GM19023 (cell line): ENCODE results near the gene AKR1C1.
"Not testable (repeated sequence)": the region's sequence is repeated elsewhere in the genome, so short reads cannot be mapped to it uniquely, and the experiment has no call there.

Experiments used
- ATAC-seq: cut with Tn5 transposase; IDR thresholded peaks from one replicate; pipeline ENCODE4 v1.9.1; 2021; ENCODE audit warnings: mild to moderate bottlenecking, moderate library complexity; ENCODE audit not compliant: unreplicated experiment

Gene AKR1C1

GRCh38 chr10:4962876-4963814 lies at the start of gene AKR1C1:
Gene AKR1C1 (plus strand): TSS chr10:4963415. CDS start chr10:4963445, 30 bp downstream.
- ATAC-seq, result not testable (repeated sequence)

- ATAC-seq, result no peak
Measured at GRCh38 chr10:4914213-4914850, 48.9 kb upstream of the AKR1C1 start.

GRCh38 chr10:4916086-4916716 lies 47.0 kb upstream of the AKR1C1 start:
- ATAC-seq, result no peak

- ATAC-seq, result no peak
Measured at GRCh38 chr10:4918236-4918635, 45.0 kb upstream of the AKR1C1 start.

- ATAC-seq, result not testable (repeated sequence)
Measured at GRCh38 chr10:4924482-4924881, 38.7 kb upstream of the AKR1C1 start.

GRCh38 chr10:4926400-4926799 lies 36.8 kb upstream of the AKR1C1 start:
- ATAC-seq, result no peak

- no peak for ATAC-seq
Measured at GRCh38 chr10:4931587-4931986, 31.6 kb upstream of the AKR1C1 start.

- ATAC-seq, result no peak
Measured at GRCh38 chr10:4934391-4934987, 28.7 kb upstream of the AKR1C1 start.

GRCh38 chr10:4937346-4937745 lies 25.9 kb upstream of the AKR1C1 start:
- no peak for ATAC-seq

GRCh38 chr10:4939224-4940072 lies 23.8 kb upstream of the AKR1C1 start:
- ATAC-seq, result no peak

- not testable (repeated sequence) for ATAC-seq
Measured at GRCh38 chr10:4940073-4940428, 23.2 kb upstream of the AKR1C1 start.

GRCh38 chr10:4940909-4941308 lies 22.3 kb upstream of the AKR1C1 start:
- not testable (repeated sequence) for ATAC-seq

- no peak for ATAC-seq
Measured at GRCh38 chr10:4941540-4942330, 21.5 kb upstream of the AKR1C1 start.

GRCh38 chr10:4942931-4943330 lies 20.3 kb upstream of the AKR1C1 start:
- not testable (repeated sequence) for ATAC-seq

GRCh38 chr10:4943416-4943815 lies 19.8 kb upstream of the AKR1C1 start:
- not testable (repeated sequence) for ATAC-seq

- no peak for ATAC-seq
Measured at GRCh38 chr10:4943821-4944220, 19.4 kb upstream of the AKR1C1 start.

GRCh38 chr10:4944841-4945240 lies 18.4 kb upstream of the AKR1C1 start:
- no peak for ATAC-seq

GRCh38 chr10:4945766-4946717 lies 17.2 kb upstream of the AKR1C1 start:
- ATAC-seq, result no peak
